ENCODE measurements around the gene EVA1A.

DNA sequence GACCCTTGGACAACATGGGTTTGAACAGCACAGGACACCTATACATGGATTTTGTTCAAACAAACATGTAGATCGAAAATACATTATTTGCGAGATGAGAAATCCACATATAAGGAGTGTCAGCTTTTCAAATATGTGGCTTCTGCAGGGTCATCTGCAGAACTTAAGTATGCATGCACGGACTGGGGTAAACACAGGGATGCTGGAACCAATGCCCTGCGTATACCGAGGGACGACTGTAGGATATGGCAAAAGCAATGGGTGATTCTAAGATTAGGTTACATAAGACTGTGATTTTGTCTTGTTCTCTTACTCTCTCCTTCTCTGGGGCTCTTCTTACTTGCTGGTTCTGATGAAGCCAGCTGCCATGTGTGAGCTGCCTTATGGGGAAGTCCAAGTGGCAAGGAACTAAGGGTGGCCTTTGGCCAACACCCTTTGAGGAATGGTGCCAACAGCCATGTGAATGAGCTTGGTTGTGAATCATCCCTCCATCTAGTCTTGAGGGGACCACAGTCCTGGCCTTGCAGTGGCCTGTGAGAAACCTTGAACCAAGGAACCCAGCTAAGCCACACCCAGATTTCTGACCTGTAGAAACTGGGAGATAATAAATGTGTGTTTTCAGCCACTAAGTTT lies 66.5 kb downstream of the EVA1A start:
- TF ChIP-seq, protein P1, sequence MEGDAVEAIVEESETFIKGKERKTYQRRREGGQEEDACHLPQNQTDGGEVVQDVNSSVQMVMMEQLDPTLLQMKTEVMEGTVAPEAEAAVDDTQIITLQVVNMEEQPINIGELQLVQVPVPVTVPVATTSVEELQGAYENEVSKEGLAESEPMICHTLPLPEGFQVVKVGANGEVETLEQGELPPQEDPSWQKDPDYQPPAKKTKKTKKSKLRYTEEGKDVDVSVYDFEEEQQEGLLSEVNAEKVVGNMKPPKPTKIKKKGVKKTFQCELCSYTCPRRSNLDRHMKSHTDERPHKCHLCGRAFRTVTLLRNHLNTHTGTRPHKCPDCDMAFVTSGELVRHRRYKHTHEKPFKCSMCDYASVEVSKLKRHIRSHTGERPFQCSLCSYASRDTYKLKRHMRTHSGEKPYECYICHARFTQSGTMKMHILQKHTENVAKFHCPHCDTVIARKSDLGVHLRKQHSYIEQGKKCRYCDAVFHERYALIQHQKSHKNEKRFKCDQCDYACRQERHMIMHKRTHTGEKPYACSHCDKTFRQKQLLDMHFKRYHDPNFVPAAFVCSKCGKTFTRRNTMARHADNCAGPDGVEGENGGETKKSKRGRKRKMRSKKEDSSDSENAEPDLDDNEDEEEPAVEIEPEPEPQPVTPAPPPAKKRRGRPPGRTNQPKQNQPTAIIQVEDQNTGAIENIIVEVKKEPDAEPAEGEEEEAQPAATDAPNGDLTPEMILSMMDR (IDR thresholded peaks at IDR 0.05): no peak
- no peak for TF ChIP-seq POLR2A (IDR thresholded peaks at IDR 0.05)

Measured in tibial nerve (tissue), 3 donors.